Peyer's patch (tissue), 4 donors: ENCODE results near the gene IQCE.

Source experiments
- POLR2A ChIP-seq, 2 donors: fragments of 450-650 bp; IDR thresholded peaks; one replicate each; pipeline ENCODE4 v1.5.1; 2017; ENCODE audit warnings: antibody characterized with exemption in 2 of 2, mild to moderate bottlenecking in 2 of 2, moderate library complexity in 2 of 2
- TF ChIP-seq, protein P1 (sequence below), 6 experiments: fragments of 450-650 bp in 4 of 6; fragments of 200-600 bp in 2 of 6; sonication (generic) in 1 of 6; IDR thresholded peaks; one replicate each; pipeline ENCODE4 v1.5.1; 2017 to 2019; ENCODE audit warnings: antibody characterized with exemption in 6 of 6, mild to moderate bottlenecking in 3 of 6, moderate library complexity in 1 of 6

DNA sequence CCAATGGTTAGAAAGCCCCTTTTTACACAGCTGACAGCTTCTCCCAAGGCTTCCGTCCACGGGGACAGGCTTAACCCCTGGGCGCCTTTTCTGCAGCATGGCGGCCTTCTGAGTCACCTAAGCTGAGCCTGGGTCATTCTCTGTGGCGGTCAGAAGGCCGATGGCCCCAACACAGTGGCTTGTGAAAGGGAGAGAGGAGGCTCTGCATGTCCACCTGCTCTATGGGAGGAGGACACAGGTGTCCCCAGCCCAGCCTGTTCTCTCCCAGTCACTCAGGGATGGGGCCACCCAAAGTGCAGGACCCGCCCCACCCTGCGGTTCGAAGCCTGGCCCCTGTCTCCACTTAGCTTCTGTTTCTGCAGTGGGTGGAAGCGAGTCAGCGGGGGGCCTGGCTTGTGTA lies 52.6 kb downstream of the IQCE start:
- TF ChIP-seq, protein P1, sequence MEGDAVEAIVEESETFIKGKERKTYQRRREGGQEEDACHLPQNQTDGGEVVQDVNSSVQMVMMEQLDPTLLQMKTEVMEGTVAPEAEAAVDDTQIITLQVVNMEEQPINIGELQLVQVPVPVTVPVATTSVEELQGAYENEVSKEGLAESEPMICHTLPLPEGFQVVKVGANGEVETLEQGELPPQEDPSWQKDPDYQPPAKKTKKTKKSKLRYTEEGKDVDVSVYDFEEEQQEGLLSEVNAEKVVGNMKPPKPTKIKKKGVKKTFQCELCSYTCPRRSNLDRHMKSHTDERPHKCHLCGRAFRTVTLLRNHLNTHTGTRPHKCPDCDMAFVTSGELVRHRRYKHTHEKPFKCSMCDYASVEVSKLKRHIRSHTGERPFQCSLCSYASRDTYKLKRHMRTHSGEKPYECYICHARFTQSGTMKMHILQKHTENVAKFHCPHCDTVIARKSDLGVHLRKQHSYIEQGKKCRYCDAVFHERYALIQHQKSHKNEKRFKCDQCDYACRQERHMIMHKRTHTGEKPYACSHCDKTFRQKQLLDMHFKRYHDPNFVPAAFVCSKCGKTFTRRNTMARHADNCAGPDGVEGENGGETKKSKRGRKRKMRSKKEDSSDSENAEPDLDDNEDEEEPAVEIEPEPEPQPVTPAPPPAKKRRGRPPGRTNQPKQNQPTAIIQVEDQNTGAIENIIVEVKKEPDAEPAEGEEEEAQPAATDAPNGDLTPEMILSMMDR (IDR thresholded peaks at IDR 0.05) = no peak
- TF ChIP-seq POLR2A (IDR thresholded peaks at IDR 0.05) = no peak
